ENCODE measurements around the gene ZNF593. TPM values are rescaled to one million over a fixed set of nuclear protein-coding genes. Genes with fewer than 3 reads are reported as not detected.
A peak's percentile ranks its signal among the peaks of the same experiment; 100 is the strongest.

The ZNF593 gene
- polyA plus RNA-seq (2013, experiment 1 of 2), result 31.0 TPM
- polyA plus RNA-seq (2013, experiment 2 of 2), result 30.1 TPM

- H3K27me3 ChIP-seq (ENCODE audit: insufficient read depth, low read length), result peaks cover 19% of the 10 kb centered on the region
- no peaks in the 10 kb centered on the region for H3K9me3 ChIP-seq (ENCODE audit: insufficient read depth, low read depth, low read length)
- H3K27ac ChIP-seq (ENCODE audit: low read depth, low read length), result peak within 1 kb of the TSS; percentile 42
- peak within 1 kb of the TSS; percentile 85 for H3K4me3 ChIP-seq (ENCODE audit: low read length)
- peak within 1 kb of the TSS; percentile 83 for H3K9ac ChIP-seq (ENCODE audit: low read depth, low read length)
- H3K36me3 ChIP-seq (ENCODE audit: insufficient read depth, low read length), result peaks cover 5% of the 10 kb centered on the region
- peaks cover 23% of the 10 kb centered on the region for H3K4me1 ChIP-seq (ENCODE audit: insufficient read depth, low read length)
- WGBS, result under 1% methylated on average over 74 of the region's 76 CpGs
Observed at GRCh38 chr1:26169669-26170471, at the start of gene ZNF593. Gene ZNF593, plus strand, starts transcription at chr1:26169908. Its CDS starts 76 bp downstream, at chr1:26169984.

DNA sequence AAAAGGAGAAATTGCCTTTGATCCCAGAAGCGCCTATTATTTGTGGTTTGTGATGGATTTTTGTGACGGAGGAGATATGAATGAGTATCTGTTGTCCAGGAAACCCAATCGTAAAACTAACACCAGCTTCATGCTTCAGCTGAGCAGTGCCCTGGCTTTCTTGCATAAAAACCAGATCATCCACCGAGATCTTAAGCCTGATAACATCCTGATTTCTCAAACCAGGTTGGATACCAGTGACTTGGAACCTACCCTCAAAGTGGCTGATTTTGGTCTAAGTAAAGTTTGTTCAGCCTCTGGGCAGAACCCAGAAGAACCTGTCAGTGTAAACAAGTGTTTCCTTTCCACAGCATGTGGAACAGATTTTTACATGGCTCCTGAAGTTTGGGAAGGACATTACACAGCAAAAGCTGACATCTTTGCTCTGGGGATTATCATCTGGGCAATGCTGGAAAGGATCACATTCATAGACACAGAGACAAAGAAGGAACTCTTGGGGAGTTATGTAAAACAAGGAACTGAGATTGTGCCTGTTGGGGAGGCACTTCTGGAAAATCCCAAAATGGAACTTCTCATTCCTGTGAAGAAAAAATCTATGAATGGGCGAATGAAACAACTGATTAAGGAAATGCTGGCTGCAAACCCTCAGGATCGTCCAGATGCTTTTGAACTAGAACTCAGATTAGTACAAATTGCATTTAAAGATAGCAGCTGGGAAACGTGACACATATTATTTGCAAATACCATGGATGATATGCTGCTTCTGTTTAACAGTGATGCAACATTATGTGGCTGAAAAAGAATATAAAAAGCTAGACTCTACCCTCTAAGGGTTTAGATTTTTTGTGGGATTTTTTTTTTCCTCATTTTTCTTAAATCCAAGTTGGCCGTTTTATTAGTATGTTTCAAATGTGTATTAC is 47.6 kb upstream of the ZNF593 start:
- H3K27ac ChIP-seq (ENCODE audit: low read depth, low read length), result no peak overlapping the region
- peaks cover 12% of the 10 kb centered on the region for H3K36me3 ChIP-seq (ENCODE audit: insufficient read depth, low read length)
- peaks cover 8% of the 10 kb centered on the region for H3K4me1 ChIP-seq (ENCODE audit: insufficient read depth, low read length)
- no peak overlapping the region for H3K4me3 ChIP-seq (ENCODE audit: low read length)
- no peaks in the 10 kb centered on the region for H3K27me3 ChIP-seq (ENCODE audit: insufficient read depth, low read length)
- no peak overlapping the region for H3K9ac ChIP-seq (ENCODE audit: low read depth, low read length)
- 86% methylated on average over 8 of the region's 8 CpGs for WGBS
- no peaks in the 10 kb centered on the region for H3K9me3 ChIP-seq (ENCODE audit: insufficient read depth, low read depth, low read length)

DNA sequence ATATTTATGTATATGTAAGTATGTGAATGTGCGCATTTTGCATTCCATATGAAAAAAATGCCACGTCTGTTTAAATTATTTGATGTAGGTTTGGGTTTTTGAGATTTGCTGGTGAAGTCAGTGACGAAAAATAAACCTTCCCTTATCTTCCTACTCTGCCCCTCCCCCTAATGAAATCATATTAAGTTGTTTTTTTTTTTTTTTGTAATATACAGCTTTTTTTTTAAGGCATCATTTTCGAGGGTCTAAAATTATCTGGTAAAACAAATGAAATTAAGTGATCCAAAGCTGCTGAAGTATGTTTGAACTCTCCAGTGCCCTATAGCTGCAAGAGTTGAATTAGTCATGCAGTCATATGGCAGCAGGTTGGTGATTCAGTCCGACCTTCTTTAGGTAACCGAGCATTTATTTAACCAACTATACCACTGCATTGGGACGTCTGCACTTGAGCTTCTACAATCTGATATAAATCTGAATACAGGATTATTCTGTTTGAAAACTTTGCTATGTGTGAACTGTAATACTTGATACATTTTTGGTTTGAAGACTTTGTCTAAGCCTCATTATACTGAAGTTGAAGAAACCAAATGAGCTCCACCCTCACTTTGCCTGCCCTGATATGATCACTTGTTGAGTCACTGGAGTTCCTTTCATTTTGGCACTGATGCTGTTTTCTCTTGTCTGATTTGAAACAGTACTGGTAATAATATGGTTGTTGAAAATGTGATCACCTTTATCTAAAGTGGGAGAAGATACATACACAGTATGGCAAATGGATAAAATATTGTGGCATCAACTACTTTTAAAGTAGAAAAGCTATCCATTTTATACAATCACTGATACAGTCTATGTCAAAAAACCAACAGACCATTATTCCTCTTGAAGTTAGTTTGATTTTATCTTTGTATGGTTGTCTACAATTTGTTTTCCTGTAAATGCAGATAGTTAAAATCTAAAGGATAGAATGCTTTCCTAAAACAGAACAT is 46.4 kb upstream of the ZNF593 start:
- no peak overlapping the region for H3K9ac ChIP-seq (ENCODE audit: low read depth, low read length)
- no peak overlapping the region for H3K4me3 ChIP-seq (ENCODE audit: low read length)
- peaks cover 12% of the 10 kb centered on the region for H3K4me1 ChIP-seq (ENCODE audit: insufficient read depth, low read length)
- no peak overlapping the region for H3K27ac ChIP-seq (ENCODE audit: low read depth, low read length)
- 72% methylated on average over 6 of the region's 7 CpGs for WGBS
- H3K9me3 ChIP-seq (ENCODE audit: insufficient read depth, low read depth, low read length), result no peaks in the 10 kb centered on the region
- H3K36me3 ChIP-seq (ENCODE audit: insufficient read depth, low read length), result peaks cover 12% of the 10 kb centered on the region
- H3K27me3 ChIP-seq (ENCODE audit: insufficient read depth, low read length), result no peaks in the 10 kb centered on the region

DNA sequence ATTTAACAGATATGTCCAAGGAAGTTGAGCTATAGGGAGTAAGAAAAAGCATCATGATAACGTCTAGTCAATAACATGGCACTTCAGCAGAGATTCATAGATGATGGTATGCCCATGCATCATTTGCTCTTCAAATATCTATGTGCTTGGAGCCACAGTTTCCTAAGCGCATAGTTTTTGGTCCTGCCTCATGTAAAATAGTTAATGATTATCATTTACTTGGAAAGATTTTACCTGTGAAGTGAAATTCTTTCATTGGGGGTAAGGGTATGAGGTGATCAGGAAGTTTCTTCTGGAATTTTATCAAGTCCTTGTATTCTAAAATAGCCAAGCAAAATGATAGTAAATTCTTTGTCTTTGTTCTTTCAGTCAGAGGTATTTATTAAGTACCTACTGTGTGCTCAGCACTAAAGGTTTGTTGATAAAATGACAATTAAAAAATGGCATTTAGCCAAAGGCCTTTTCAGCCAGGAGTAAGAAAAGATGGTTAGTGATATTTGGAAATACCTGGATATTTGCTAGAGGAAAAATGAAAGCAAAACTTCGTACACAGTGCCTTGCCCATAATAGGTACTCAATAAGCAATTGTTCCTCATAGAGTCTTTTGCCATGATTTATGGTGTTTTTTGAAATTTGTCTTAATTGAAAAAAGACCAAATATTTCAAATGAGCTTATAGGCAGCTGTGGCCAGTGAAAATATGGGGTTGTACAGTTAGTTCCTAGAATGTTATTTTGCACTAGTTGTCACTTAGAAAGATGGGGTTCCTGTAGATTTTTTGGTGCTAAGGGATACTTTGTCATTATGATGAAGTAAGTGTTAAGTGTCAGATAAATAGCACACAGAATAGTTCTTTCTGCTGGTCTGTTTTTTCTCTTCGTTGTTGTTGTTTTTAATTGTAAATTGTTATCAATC is 45.0 kb upstream of the ZNF593 start:
- Histone ChIP-seq H3K27ac (ENCODE audit: low read depth, low read length) (no peak overlapping the region), H3K36me3 (ENCODE audit: insufficient read depth, low read length) (peaks cover 5% of the 10 kb centered on the region; the same call in 1 of the 2 replicates), H3K27me3 (ENCODE audit: insufficient read depth, low read length) (no peaks in the 10 kb centered on the region), H3K4me3 (ENCODE audit: low read length) (no peak overlapping the region), H3K9ac (ENCODE audit: low read depth, low read length) (no peak overlapping the region), H3K9me3 (ENCODE audit: insufficient read depth, low read depth, low read length) (no peaks in the 10 kb centered on the region), H3K4me1 (ENCODE audit: insufficient read depth, low read length) (peaks cover 12% of the 10 kb centered on the region)
- WGBS, result 93% methylated on average over 3 of the region's 4 CpGs

GRCh38 chr1:26125382-26125781 is 44.3 kb upstream of the ZNF593 start:
- Histone ChIP-seq H3K4me1 (ENCODE audit: insufficient read depth, low read length) (peaks cover 12% of the 10 kb centered on the region), H3K36me3 (ENCODE audit: insufficient read depth, low read length) (peaks cover 4% of the 10 kb centered on the region; the same call in 1 of the 2 replicates), H3K9ac (ENCODE audit: low read depth, low read length) (no peak overlapping the region), H3K4me3 (ENCODE audit: low read length) (no peak overlapping the region), H3K9me3 (ENCODE audit: insufficient read depth, low read depth, low read length) (no peaks in the 10 kb centered on the region), H3K27me3 (ENCODE audit: insufficient read depth, low read length) (no peaks in the 10 kb centered on the region), H3K27ac (ENCODE audit: low read depth, low read length) (no peak overlapping the region)

GRCh38 chr1:26125946-26126320 is 43.8 kb upstream of the ZNF593 start:
- Histone ChIP-seq H3K4me1 (ENCODE audit: insufficient read depth, low read length) (peaks cover 12% of the 10 kb centered on the region), H3K9ac (ENCODE audit: low read depth, low read length) (no peak overlapping the region), H3K36me3 (ENCODE audit: insufficient read depth, low read length) (peaks cover 2% of the 10 kb centered on the region; the same call in 1 of the 2 replicates), H3K27me3 (ENCODE audit: insufficient read depth, low read length) (no peaks in the 10 kb centered on the region), H3K9me3 (ENCODE audit: insufficient read depth, low read depth, low read length) (no peaks in the 10 kb centered on the region), H3K4me3 (ENCODE audit: low read length) (no peak overlapping the region), H3K27ac (ENCODE audit: low read depth, low read length) (no peak overlapping the region)
- 100% methylated on average over 1 of the region's 1 CpG for WGBS

DNA sequence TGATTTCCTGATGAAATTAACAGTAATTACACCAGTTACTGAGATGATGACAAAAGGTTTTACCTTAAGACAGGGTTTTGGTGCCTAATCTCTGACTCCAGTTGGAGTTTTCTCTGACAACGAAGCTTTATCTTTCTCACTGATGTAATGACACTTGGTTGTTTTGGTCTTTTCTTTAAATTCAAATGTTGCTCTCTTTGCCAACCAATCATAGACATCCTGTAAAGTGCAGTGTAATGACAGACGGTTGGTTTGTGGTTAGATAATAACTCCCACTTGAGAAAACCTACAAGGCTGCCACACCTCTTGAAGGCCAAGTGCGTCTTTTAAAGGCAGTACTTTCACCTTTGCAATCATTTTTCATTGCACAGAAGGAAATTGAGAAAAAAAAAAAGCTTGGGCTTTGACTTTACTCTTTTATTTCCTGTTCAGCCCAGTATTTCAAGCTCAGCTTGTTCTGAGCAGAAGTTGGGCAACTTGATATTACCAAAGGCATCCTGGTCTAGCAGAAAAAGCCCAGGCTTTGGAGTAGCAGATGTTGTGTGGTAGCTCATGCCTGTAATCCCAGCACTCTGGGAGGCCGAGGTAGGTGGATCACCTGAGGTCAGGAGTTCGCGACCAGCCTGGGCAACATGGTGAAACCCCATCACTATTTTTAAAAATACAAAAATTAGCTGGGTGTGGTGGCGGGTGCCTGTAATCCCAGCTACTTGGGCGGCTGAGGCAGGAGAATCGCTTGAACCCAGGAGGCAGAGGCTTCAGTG is 43.2 kb upstream of the ZNF593 start:
- H3K27ac ChIP-seq (ENCODE audit: low read depth, low read length), result no peak overlapping the region

DNA sequence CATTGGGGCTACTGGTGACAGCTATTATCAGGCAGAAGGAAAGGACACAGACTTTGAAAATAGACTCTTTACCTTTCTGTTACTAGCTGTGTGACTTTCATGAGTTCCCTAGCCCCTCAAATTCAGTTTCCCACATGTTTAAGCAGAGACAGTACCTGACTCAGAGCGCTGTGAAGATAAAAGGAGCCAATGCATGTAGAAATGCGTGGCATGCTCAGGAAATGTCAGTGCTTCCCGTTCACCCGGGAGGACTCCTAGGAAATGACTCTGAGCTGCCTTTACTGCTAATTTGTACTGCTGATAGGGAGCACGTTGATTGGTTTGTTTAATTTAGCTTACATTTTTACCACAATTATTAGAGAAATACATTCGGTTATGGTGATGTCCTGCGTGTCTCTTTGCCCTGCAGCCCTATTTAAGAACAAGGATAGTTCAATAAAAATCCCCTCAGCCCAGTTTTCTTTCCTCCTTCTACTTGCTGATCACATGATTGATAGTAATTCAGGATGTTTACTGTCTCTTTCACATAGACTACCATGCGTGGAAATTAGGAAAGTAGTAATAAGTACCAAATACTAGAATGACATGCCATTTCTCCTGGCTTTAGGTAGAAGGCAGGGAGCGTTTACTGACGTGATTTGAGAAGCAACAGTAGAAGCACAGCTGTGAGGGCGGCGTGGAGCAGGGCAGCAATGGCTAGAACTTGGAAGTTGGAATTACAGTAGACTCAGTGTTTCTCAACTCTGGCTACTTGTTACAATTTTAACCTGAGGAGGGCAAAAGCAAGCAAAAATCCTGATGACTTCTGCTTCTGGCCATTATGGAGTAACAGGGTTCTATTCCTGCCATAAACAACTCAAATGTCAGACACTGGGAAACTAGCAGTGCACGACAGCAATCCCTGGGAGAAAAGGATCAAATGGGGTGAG is 42.2 kb upstream of the ZNF593 start:
- H3K4me1 ChIP-seq (ENCODE audit: insufficient read depth, low read length), result peaks cover 12% of the 10 kb centered on the region
- H3K4me3 ChIP-seq (ENCODE audit: low read length), result no peak overlapping the region
- no peak overlapping the region for H3K27ac ChIP-seq (ENCODE audit: low read depth, low read length)
- H3K27me3 ChIP-seq (ENCODE audit: insufficient read depth, low read length), result no peaks in the 10 kb centered on the region
- H3K36me3 ChIP-seq (ENCODE audit: insufficient read depth, low read length), result 0 out of 2 replicates have a peak, but pooled peaks cover 2% of the 10 kb centered on the region
- WGBS, result 72% methylated on average over 12 of the region's 13 CpGs
- no peak overlapping the region for H3K9ac ChIP-seq (ENCODE audit: low read depth, low read length)
- no peaks in the 10 kb centered on the region for H3K9me3 ChIP-seq (ENCODE audit: insufficient read depth, low read depth, low read length)

More for the DNA sequence above, 43.2 kb upstream of the ZNF593 start:
- no peak overlapping the region for H3K9ac ChIP-seq (ENCODE audit: low read depth, low read length)
- peaks cover 12% of the 10 kb centered on the region for H3K4me1 ChIP-seq (ENCODE audit: insufficient read depth, low read length)
- no peaks in the 10 kb centered on the region for H3K9me3 ChIP-seq (ENCODE audit: insufficient read depth, low read depth, low read length)
- H3K4me3 ChIP-seq (ENCODE audit: low read length), result no peak overlapping the region
- peaks cover 2% of the 10 kb centered on the region; the same call in 1 of the 2 replicates for H3K36me3 ChIP-seq (ENCODE audit: insufficient read depth, low read length)
- no peaks in the 10 kb centered on the region for H3K27me3 ChIP-seq (ENCODE audit: insufficient read depth, low read length)
- WGBS, result 80% methylated on average over 6 of the region's 9 CpGs

- no peaks in the 10 kb centered on the region for H3K36me3 ChIP-seq (ENCODE audit: insufficient read depth, low read length)
- H3K4me1 ChIP-seq (ENCODE audit: insufficient read depth, low read length), result peaks cover 12% of the 10 kb centered on the region
- no peak overlapping the region for H3K27ac ChIP-seq (ENCODE audit: low read depth, low read length)
- no peaks in the 10 kb centered on the region for H3K27me3 ChIP-seq (ENCODE audit: insufficient read depth, low read length)
- no peak overlapping the region for H3K4me3 ChIP-seq (ENCODE audit: low read length)
- no peak overlapping the region for H3K9ac ChIP-seq (ENCODE audit: low read depth, low read length)
- no peaks in the 10 kb centered on the region for H3K9me3 ChIP-seq (ENCODE audit: insufficient read depth, low read depth, low read length)
- WGBS, result 91% methylated on average over 4 of the region's 4 CpGs
Observed at GRCh38 chr1:26129778-26130177, 39.9 kb upstream of the ZNF593 start.

Measured in HUES64 (cell line).